NOMO-1 treated with DMSO at 0.1 percent for 48 hours (cell line): ENCODE results near the gene NR5A2.

Experiments
- DNase-seq: peaks from one replicate; lab custom pipeline; 2025; ENCODE audit not compliant: unreplicated experiment; lab: John Stamatoyannopoulos, UW

NR5A2 gene

DNA sequence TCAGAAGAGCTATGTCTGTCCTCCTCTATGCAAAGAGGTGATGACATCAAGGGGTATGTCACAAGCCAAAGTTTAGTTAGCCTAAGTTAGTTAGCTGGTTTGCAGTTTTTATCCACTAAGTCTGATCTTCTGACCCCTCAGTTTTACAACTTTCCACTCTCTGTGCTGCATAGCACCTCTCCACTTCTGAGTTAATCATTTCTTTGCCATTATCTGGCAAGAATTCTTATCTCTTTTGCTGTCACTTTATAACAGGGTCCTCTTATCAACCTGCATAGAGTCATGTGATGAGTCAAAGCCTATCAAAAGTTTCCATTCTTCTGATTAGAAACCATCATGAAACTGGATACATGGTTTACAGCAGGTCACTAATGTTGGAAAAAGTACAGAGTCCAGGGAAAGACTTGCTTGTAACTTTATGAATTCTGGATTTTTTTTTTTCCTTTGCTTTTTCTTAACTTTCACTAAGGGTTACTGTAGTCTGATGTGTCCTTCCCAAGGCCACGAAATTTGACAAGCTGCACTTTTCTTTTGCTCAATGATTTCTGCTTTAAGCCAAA lies at the start of gene NR5A2:
TSS of gene NR5A2 (plus strand) at position 447 of the 560 bp plus-strand sequence. CDS start 138 bp downstream, outside the sequence.
- DNase-seq = no peak

DNA sequence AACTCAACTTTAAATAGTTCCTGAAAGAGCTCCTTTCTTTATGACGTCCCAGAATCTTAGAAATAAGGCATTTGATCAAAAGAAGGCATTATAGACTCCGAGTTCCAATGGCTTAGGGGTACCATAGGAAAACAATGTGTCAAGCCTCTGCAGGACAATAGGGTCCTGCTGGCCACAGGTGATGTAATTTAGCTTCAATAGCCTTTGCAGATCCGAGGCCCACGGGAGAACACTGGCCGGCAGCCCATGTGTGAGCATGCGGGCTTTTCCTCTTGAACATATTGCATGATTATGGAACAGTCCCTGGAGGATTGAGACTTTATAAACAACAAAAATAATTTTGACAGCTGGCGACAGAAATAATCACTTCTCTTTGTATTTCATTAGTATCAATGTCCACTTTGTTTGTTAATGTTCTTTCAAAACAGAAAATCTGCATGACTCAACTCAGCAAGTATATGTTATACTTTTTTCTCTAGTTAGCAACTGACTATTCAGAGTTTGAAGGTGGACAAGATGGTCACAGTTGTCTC lies 49.0 kb upstream of the NR5A2 start:
- no peak for DNase-seq

DNA sequence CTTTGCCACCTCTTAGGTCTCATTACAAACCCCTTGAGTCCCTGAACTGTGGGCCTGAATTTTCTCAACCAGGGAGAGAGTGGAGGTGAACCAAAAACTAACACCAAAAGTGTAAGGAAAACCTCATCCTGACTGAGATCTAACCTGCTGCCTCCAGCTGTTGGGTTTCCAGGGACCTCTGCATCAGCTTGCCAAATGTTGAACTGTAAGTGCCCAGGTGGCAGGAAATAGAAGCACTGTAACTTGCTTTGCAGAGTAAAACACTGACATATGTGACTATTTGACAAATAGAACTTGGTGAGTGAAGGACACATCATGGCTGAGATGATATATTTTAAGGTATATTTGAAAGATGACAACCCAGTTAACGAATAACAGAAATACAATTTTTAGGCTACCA lies 48.4 kb upstream of the NR5A2 start:
- DNase-seq = no peak

DNA sequence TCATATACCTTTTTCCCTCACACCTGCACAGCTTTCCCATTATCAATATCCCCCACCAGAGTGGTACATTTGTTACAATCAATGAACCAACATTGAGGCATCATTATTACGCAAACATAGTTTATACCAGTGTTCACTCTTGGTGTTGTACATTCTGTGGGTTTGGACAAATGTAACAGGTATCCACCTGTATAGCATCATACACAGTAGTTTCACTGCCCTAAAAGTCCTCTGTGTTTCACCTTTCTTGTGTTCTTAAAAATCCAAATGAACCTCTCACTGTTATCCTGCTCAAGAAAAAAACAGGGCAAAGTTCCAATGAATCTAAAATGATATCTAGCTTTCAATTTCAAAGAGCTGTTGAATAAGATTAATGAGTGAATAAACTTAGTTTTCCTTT lies 45.9 kb upstream of the NR5A2 start:
- DNase-seq = no peak

DNA sequence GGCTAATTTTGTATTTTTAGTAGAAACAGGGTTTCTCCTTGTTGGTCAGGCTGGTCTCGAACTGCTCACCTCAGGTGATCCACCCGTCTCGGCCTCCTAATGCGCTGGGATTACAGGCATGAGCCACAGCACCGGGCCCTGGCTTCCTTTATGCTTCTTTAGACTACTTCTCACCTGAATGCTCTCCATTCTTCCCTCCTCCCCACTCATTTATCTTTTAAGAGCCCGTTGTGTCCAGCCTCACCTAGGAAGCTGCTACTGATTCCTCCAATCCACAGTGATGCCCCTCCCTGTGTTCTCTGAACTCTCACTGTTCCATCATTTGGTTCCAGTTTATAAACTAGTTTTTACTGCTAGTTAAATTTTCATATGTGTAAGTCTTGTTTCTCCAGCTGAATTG lies 44.9 kb upstream of the NR5A2 start:
- DNase-seq = no peak

DNA sequence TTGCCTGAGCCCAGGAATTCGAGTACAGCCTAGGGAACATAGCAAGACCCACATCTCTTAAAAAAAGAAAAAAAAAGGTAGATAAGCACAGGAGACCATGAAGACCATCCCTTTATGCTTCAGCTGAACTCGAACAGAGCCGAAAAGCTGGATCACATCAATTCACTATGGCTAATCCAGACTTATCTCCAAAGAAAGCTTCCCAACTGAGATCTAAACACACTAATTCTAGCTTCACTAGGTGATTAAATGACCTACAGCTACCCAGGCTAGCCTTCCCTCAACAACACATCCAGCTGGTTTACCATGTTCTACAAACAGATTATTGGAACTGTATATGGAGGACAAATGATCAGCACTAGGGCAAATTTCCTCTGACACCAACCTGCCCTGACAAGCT lies 44.0 kb upstream of the NR5A2 start:
- no peak for DNase-seq

GRCh38 chr1:199995096-199995685 lies 32.3 kb upstream of the NR5A2 start:
- no peak for DNase-seq

DNA sequence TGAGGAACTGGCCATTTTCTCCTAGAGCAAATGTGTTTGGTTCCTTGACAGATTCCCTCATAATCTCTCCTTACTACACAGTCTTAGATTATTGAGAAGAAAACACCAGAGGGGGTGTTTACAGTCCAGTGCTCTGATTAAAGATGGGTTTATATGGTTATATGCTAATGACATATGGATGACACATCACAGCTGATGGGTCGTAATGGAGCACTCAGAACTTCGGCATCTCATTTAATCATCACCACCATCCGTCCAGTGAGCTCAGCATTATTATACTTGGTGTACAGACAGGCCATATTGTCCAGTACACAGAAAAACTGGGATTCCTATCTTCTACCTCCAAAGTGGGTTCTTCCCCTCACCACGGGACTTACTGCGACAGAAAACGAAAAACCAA lies 22.3 kb upstream of the NR5A2 start:
- DNase-seq = no peak

GRCh38 chr1:200006711-200007110 lies 20.8 kb upstream of the NR5A2 start:
- no peak for DNase-seq

- DNase-seq = no peak
These were observed 11.7 kb upstream of the NR5A2 start for GRCh38 chr1:200015811-200016210.

GRCh38 chr1:200021577-200022238 lies 5.8 kb upstream of the NR5A2 start:
- no peak for DNase-seq

- DNase-seq = no peak
These were observed 5.2 kb upstream of the NR5A2 start for GRCh38 chr1:200022239-200022804.

DNA sequence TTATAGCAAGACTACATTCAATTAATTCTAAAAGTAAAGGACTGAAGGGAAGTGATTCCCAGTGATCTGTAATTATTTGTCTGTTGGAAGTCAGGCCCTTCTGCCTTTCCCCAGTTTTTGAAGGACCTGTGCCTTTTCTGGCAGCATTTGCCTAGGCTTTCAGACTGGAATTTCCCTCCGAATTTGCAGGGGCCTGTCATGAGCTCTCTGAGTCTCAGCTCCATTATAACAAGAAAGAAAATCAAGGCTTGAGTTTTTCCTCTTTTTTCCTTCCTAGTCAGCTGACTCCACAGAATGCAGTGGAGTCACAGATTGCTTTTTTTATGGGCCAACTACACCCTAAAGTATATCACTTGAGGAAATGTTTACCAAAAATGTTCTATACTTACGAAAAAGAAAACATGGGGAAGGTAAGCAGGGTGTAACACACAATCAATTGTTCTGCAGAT lies 1.1 kb downstream of the NR5A2 start:
- no peak for DNase-seq

- peak; percentile 32 for DNase-seq
These were observed 1.7 kb downstream of the NR5A2 start for GRCh38 chr1:200029035-200029821.

DNA sequence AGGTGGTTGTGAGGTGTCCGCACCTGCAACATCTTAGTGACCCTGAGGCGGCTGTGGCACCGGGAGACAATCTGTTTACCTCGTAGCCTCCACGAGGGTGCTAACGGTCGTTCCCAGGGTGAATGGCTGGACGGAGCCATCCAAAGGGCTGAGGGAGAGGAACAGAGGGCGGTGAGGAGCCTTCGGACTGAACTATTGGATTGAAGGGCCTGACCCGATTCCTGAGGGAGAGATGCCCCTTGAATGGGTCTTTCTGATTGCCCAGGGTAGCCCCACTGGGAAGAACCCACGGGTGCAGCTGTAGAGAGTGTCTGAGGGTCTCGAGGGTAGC lies 2.3 kb downstream of the NR5A2 start:
- DNase-seq = no peak

- no peak for DNase-seq
These were observed 3.3 kb downstream of the NR5A2 start for GRCh38 chr1:200030791-200031190.

- no peak for DNase-seq
These were observed 6.2 kb downstream of the NR5A2 start for GRCh38 chr1:200033511-200034261.

GRCh38 chr1:200034262-200034557 lies 6.7 kb downstream of the NR5A2 start:
- DNase-seq = no peak

GRCh38 chr1:200034761-200035396 lies 7.4 kb downstream of the NR5A2 start:
- DNase-seq = no peak

- DNase-seq = no peak
These were observed 8.0 kb downstream of the NR5A2 start for GRCh38 chr1:200035397-200035955.
